HepG2 (cell line): ENCODE measurements around the gene PTPN12. TPM values are rescaled to one million over a fixed set of nuclear protein-coding genes. Genes with fewer than 3 reads are reported as not detected.

Experiments used
- CHD2 ChIP-seq: IDR thresholded peaks from 2 replicates; pipeline ENCODE4 v1.6.1; 2011; ENCODE audit warnings: low read depth, low read length, improper control_type of control experiment
- ERF ChIP-seq: IDR thresholded peaks from 2 replicates; pipeline ENCODE4 v1.6.1; 2018; ENCODE audit warnings: missing biosample characterization, missing genetic modification reagents
- FLYWCH1 ChIP-seq: sonication (generic); formaldehyde crosslinking; IDR thresholded peaks from 2 replicates; pipeline ENCODE4 v1.8.1; 2023; ENCODE audit warnings: mild to moderate bottlenecking, missing genetic modification reagents
- HCFC1 ChIP-seq: fragments of 150-350 bp; IDR thresholded peaks from 2 replicates; pipeline ENCODE4 v1.6.1; 2014; ENCODE audit warnings: low read depth, low read length
- MBD4 ChIP-seq: IDR thresholded peaks from 2 replicates; pipeline ENCODE4 v1.6.1; 2012; ENCODE audit warnings: low read length, inconsistent platforms, borderline replicate concordance
- NBN ChIP-seq: fragments of 450-650 bp; conservative IDR thresholded peaks from 2 replicates; pipeline ENCODE4 v1.6.1; 2017
- NONO ChIP-seq, 2 experiments: fragments of 450-650 bp in 1 of 2; sonication (generic) in 1 of 2; formaldehyde crosslinking in 1 of 2; IDR thresholded peaks in 1 of 2; conservative IDR thresholded peaks in 1 of 2; 2 replicates each; pipeline versions ENCODE4 v1.6.1 to v1.8.0; 2017 to 2022; ENCODE audit warnings: mild to moderate bottlenecking in 1 of 2, missing genetic modification reagents in 1 of 2, moderate library complexity in 1 of 2
- NR3C1 ChIP-seq: sonication (generic); formaldehyde crosslinking; IDR thresholded peaks from 2 replicates; pipeline ENCODE4 v1.4.0; 2020; ENCODE audit warnings: missing genetic modification reagents
- RBAK ChIP-seq: sonication (generic); formaldehyde crosslinking; IDR thresholded peaks from 2 replicates; pipeline ENCODE4 v1.5.1; 2020; ENCODE audit warnings: mild to moderate bottlenecking, missing genetic modification reagents
- RCOR2 ChIP-seq: IDR thresholded peaks from 2 replicates; pipeline ENCODE4 v1.6.1; 2016; ENCODE audit warnings: missing biosample characterization, missing genetic modification reagents
- TAF15 ChIP-seq: fragments of 200-400 bp; formaldehyde crosslinking; IDR thresholded peaks from one replicate; pipeline ENCODE4 v1.6.1; 2018; ENCODE audit warnings: mild to moderate bottlenecking, low read depth, low read length; ENCODE audit not compliant: poor library complexity, severe bottlenecking
- THAP11 ChIP-seq: IDR thresholded peaks from 2 replicates; pipeline ENCODE4 v1.6.1; 2016; ENCODE audit warnings: missing biosample characterization, missing genetic modification reagents
- ZEB1 ChIP-seq: IDR thresholded peaks from 2 replicates; pipeline ENCODE4 v1.6.1; 2012; ENCODE audit warnings: mild to moderate bottlenecking, low read depth, inconsistent platforms; ENCODE audit not compliant: insufficient replicate concordance
- ZKSCAN5 ChIP-seq: sonication (generic); formaldehyde crosslinking; IDR thresholded peaks from 2 replicates; pipeline ENCODE4 v1.5.1; 2020; ENCODE audit warnings: mild to moderate bottlenecking, missing genetic modification reagents
- ZMYM4 ChIP-seq: sonication (generic); formaldehyde crosslinking; IDR thresholded peaks from 2 replicates; pipeline ENCODE4 v1.8.1; 2023; ENCODE audit warnings: mild to moderate bottlenecking, missing genetic modification reagents
- ZNF501 ChIP-seq: sonication (generic); formaldehyde crosslinking; IDR thresholded peaks from 2 replicates; pipeline ENCODE4 v1.5.1; 2020; ENCODE audit warnings: mild to moderate bottlenecking, moderate library complexity, missing genetic modification reagents
- ZNF564 ChIP-seq: sonication (generic); formaldehyde crosslinking; IDR thresholded peaks from 2 replicates; pipeline ENCODE4 v1.8.1; 2023; ENCODE audit warnings: mild to moderate bottlenecking, missing genetic modification reagents
- ZNF83 ChIP-seq: sonication (generic); formaldehyde crosslinking; IDR thresholded peaks from 2 replicates; pipeline ENCODE4 v1.4.0; 2020; ENCODE audit warnings: missing genetic modification reagents, mild to moderate bottlenecking, borderline replicate concordance
- polyA plus RNA-seq, 8 experiments: library from polyadenylated mRNA; depleted of rRNA in 3 of 8; stranded (reverse) in 7 of 8; unstranded in 1 of 8; fragments of >200 nt; fragmentation: Illumina TruSeq in 4 of 8; extraction: Trizol in 4 of 8; gene quantifications; 2 replicates each; pipeline versions ENCODE4 v1.2.1 to v1.2.3, GENCODE V29; 2011 to 2016; ENCODE audit warnings: low read depth in 4 of 8, missing spikeins in 1 of 8, mixed read lengths in 1 of 8; ENCODE audit not compliant: insufficient read depth in 1 of 8
- total RNA-seq, 5 experiments: library from RNA; depleted of rRNA; stranded (reverse); fragments of >200 nt; fragmentation: Illumina TruSeq; extraction: Trizol; gene quantifications; 2 replicates each; pipeline ENCODE4 v1.2.3, GENCODE V29; 2016; ENCODE audit warnings: low read depth in 1 of 5
- TF ChIP-seq, protein P1 (sequence below): IDR thresholded peaks from 2 replicates; pipeline ENCODE4 v1.6.1; 2012; ENCODE audit warnings: low read length, improper control_type of control experiment
- TF ChIP-seq, protein P2 (sequence below): sonication (generic); formaldehyde crosslinking; IDR thresholded peaks from 2 replicates; pipeline ENCODE4 v1.9.0; 2021; ENCODE audit warnings: missing genetic modification reagents, mild to moderate bottlenecking, borderline replicate concordance
- TF ChIP-seq, protein P3 (sequence below): IDR thresholded peaks from 2 replicates; pipeline ENCODE4 v1.6.1; 2016; ENCODE audit warnings: mild to moderate bottlenecking
- TF ChIP-seq, protein P4 (sequence below): sonication (generic); formaldehyde crosslinking; IDR thresholded peaks from 2 replicates; pipeline ENCODE4 v1.4.0; 2020; ENCODE audit warnings: mild to moderate bottlenecking, missing genetic modification reagents

Gene PTPN12
- total and polyA plus RNA-seq, 2 of the 13 experiments (the other 11 are each of a cell fraction or from before 2014, with no cell fraction given) = 22.9 to 56.8 TPM

DNA sequence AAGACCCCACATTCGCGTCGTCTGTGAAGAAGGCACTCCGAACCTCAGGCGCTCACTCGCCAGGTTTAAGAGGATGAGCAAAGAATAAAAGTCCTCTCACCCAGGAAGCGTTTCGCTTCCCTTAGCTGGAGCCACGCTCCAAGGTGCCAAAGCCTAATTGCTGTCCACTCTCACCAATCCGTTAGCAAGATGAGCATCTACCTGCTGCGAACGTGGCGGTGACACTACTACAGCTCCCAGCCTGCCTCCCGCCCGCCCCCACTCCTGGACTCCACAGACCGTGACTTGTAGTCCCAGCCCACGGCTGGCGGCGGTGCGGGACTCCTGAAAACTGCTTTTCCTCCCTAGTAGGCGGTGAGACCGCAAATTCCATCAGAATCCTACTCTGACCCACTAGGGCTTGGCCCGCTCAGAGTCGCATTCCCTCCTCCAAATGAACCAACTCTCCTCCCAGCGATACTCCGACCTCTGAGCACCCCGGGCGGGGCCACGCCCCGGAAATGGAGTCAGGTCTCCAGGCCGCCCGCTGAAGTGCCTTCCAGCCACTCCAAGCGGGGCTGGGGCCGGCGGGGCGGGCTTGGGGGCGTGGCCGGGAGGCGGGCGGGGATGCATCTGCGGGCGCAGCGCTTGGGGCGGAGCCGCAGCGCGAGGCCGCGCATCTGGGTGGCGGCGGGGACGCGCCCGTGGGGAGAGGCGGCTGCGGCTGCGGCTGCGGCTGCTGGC, 521 bp upstream of the PTPN12 start (continued):
- TF ChIP-seq, protein P1, sequence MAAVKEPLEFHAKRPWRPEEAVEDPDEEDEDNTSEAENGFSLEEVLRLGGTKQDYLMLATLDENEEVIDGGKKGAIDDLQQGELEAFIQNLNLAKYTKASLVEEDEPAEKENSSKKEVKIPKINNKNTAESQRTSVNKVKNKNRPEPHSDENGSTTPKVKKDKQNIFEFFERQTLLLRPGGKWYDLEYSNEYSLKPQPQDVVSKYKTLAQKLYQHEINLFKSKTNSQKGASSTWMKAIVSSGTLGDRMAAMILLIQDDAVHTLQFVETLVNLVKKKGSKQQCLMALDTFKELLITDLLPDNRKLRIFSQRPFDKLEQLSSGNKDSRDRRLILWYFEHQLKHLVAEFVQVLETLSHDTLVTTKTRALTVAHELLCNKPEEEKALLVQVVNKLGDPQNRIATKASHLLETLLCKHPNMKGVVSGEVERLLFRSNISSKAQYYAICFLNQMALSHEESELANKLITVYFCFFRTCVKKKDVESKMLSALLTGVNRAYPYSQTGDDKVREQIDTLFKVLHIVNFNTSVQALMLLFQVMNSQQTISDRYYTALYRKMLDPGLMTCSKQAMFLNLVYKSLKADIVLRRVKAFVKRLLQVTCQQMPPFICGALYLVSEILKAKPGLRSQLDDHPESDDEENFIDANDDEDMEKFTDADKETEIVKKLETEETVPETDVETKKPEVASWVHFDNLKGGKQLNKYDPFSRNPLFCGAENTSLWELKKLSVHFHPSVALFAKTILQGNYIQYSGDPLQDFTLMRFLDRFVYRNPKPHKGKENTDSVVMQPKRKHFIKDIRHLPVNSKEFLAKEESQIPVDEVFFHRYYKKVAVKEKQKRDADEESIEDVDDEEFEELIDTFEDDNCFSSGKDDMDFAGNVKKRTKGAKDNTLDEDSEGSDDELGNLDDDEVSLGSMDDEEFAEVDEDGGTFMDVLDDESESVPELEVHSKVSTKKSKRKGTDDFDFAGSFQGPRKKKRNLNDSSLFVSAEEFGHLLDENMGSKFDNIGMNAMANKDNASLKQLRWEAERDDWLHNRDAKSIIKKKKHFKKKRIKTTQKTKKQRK = no peak
- no peak for TF ChIP-seq TAF15
- no peak for TF ChIP-seq HCFC1
- peak; percentile 77 for TF ChIP-seq THAP11 (CRISPR knock-in tag)
- TF ChIP-seq NONO (IDR thresholded peaks at IDR 0.05) = no peak
- TF ChIP-seq NONO (CRISPR knock-in tag; conservative IDR thresholded peaks at IDR 0.05) = peak; percentile 50; the same call in 1 of the 2 replicates
- TF ChIP-seq CHD2 = no peak
- TF ChIP-seq ZEB1 = peak; percentile 59
- no peak for TF ChIP-seq MBD4
- peak; percentile 57; the same call in 1 of the 2 replicates for TF ChIP-seq ZMYM4 (CRISPR knock-in tag)
- TF ChIP-seq NR3C1 (CRISPR knock-in tag) = no peak
- TF ChIP-seq, protein P2, sequence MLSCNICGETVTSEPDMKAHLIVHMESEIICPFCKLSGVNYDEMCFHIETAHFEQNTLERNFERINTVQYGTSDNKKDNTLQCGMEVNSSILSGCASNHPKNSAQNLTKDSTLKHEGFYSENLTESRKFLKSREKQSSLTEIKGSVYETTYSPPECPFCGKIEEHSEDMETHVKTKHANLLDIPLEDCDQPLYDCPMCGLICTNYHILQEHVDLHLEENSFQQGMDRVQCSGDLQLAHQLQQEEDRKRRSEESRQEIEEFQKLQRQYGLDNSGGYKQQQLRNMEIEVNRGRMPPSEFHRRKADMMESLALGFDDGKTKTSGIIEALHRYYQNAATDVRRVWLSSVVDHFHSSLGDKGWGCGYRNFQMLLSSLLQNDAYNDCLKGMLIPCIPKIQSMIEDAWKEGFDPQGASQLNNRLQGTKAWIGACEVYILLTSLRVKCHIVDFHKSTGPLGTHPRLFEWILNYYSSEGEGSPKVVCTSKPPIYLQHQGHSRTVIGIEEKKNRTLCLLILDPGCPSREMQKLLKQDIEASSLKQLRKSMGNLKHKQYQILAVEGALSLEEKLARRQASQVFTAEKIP = no peak
- TF ChIP-seq, protein P3, sequence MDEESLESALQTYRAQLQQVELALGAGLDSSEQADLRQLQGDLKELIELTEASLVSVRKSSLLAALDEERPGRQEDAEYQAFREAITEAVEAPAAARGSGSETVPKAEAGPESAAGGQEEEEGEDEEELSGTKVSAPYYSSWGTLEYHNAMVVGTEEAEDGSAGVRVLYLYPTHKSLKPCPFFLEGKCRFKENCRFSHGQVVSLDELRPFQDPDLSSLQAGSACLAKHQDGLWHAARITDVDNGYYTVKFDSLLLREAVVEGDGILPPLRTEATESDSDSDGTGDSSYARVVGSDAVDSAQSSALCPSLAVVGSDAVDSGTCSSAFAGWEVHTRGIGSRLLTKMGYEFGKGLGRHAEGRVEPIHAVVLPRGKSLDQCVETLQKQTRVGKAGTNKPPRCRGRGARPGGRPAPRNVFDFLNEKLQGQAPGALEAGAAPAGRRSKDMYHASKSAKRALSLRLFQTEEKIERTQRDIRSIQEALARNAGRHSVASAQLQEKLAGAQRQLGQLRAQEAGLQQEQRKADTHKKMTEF (CRISPR knock-in tag) = peak; percentile 80
- TF ChIP-seq ZKSCAN5 (CRISPR knock-in tag) = no peak
- TF ChIP-seq ZNF83 (CRISPR knock-in tag) = peak; percentile 70; the same call in 1 of the 2 replicates
- TF ChIP-seq, protein P4, sequence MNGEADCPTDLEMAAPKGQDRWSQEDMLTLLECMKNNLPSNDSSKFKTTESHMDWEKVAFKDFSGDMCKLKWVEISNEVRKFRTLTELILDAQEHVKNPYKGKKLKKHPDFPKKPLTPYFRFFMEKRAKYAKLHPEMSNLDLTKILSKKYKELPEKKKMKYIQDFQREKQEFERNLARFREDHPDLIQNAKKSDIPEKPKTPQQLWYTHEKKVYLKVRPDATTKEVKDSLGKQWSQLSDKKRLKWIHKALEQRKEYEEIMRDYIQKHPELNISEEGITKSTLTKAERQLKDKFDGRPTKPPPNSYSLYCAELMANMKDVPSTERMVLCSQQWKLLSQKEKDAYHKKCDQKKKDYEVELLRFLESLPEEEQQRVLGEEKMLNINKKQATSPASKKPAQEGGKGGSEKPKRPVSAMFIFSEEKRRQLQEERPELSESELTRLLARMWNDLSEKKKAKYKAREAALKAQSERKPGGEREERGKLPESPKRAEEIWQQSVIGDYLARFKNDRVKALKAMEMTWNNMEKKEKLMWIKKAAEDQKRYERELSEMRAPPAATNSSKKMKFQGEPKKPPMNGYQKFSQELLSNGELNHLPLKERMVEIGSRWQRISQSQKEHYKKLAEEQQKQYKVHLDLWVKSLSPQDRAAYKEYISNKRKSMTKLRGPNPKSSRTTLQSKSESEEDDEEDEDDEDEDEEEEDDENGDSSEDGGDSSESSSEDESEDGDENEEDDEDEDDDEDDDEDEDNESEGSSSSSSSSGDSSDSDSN = peak; percentile 39; the same call in 1 of the 2 replicates
- no peak for TF ChIP-seq NBN
- peak; percentile 90 for TF ChIP-seq ERF (CRISPR knock-in tag)
- 0 out of 2 replicates have a peak, but pooled peaks have one; percentile 28 for TF ChIP-seq ZNF564 (CRISPR knock-in tag)
- no peak for TF ChIP-seq RCOR2 (CRISPR knock-in tag)
- no peak for TF ChIP-seq FLYWCH1 (CRISPR knock-in tag)
- peak; percentile 85 for TF ChIP-seq ZNF501 (CRISPR knock-in tag)
- no peak for TF ChIP-seq RBAK (CRISPR knock-in tag)
